ENCODE results near the gene COL1A2. TPM values are rescaled to one million over a fixed set of nuclear protein-coding genes. Genes with fewer than 3 reads are reported as not detected.

Gene COL1A2
- total RNA-seq, 1 experiment from 2014 or later = 3.0 TPM

- Histone ChIP-seq H4K20me1 (ENCODE audit: insufficient read depth) (no peaks in the 10 kb centered on the region), H3K9me2 (ENCODE audit: insufficient read depth) (no peaks in the 10 kb centered on the region), H3K27ac (ENCODE audit: low read depth, low read length) (no peak overlapping the region), H3K9me3 (ENCODE audit: control insufficient read depth in 1 of 2, insufficient read depth in 1 of 2, low read depth in 1 of 2, low read length in 2 of 2) (no peaks in the 10 kb centered on the region), H3K79me2 (ENCODE audit: insufficient read depth, low read length) (no peaks in the 10 kb centered on the region), H3K4me2 (ENCODE audit: low read length) (no peak overlapping the region), H2AFZ (ENCODE audit: low read depth, low read length, poor library complexity, severe bottlenecking) (peak overlapping the region; percentile 91), H3K36me3 (ENCODE audit: control insufficient read depth in 1 of 2, insufficient read depth in 2 of 2, low read length in 2 of 2) (no peaks in the 10 kb centered on the region), H3K9ac (ENCODE audit: low read length) (no peak overlapping the region), H3K27me3 (ENCODE audit: insufficient read depth, low read length) (no peaks in the 10 kb centered on the region), H3K4me3 (replicated peaks in 1 of 2; ENCODE audit: low read depth in 1 of 2, low read length in 2 of 2) (no peak overlapping the region), H3K4me1 (ENCODE audit: control insufficient read depth in 1 of 2, insufficient read depth in 2 of 2, low read length in 2 of 2) (no peaks in the 10 kb centered on the region)
- intact Hi-C loops (cut with micrococcal nuclease) = loop anchor here (5.0 kb wide), 2 partner anchors 600 to 1155 kb away; no protein-coding TSS in a partner anchor
- DNase-seq (ENCODE audit: low read depth, low spot score) = no peak
- BruUV-seq (replicated peaks) = no TSS peak
- TF ChIP-seq ZFX (IDR thresholded peaks at IDR 0.05) = no peak
- TF ChIP-seq ZBTB33 (IDR thresholded peaks at IDR 0.05; ENCODE audit: extremely low read depth, insufficient replicate concordance, low read length) = no peak
- TF ChIP-seq RAD21 (IDR thresholded peaks at IDR 0.05; ENCODE audit: low read depth) = no peak
- no peak for TF ChIP-seq SP1 (IDR thresholded peaks at IDR 0.05; ENCODE audit: low read depth)
- no peak for TF ChIP-seq CBX3 (IDR thresholded peaks at IDR 0.05; ENCODE audit: low read depth)
- TF ChIP-seq, protein P1, sequence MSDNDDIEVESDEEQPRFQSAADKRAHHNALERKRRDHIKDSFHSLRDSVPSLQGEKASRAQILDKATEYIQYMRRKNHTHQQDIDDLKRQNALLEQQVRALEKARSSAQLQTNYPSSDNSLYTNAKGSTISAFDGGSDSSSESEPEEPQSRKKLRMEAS (IDR thresholded peaks at IDR 0.05) = no peak
- TF ChIP-seq ZNF274 (IDR thresholded peaks at IDR 0.05; ENCODE audit: low read depth, low read length) = no peak
- no peak for TF ChIP-seq POLR2AphosphoS5 (IDR thresholded peaks at IDR 0.05; ENCODE audit: low read depth, low read length)
- TF ChIP-seq CEBPB (IDR thresholded peaks at IDR 0.05; ENCODE audit: low read depth) = no peak
- TF ChIP-seq TCF7L2 (IDR thresholded peaks at IDR 0.05; ENCODE audit: borderline replicate concordance, extremely low read depth, insufficient read depth, insufficient read length) = no peak
- TF ChIP-seq ATF3 (IDR thresholded peaks at IDR 0.05) = no peak
- TF ChIP-seq, protein P2, sequence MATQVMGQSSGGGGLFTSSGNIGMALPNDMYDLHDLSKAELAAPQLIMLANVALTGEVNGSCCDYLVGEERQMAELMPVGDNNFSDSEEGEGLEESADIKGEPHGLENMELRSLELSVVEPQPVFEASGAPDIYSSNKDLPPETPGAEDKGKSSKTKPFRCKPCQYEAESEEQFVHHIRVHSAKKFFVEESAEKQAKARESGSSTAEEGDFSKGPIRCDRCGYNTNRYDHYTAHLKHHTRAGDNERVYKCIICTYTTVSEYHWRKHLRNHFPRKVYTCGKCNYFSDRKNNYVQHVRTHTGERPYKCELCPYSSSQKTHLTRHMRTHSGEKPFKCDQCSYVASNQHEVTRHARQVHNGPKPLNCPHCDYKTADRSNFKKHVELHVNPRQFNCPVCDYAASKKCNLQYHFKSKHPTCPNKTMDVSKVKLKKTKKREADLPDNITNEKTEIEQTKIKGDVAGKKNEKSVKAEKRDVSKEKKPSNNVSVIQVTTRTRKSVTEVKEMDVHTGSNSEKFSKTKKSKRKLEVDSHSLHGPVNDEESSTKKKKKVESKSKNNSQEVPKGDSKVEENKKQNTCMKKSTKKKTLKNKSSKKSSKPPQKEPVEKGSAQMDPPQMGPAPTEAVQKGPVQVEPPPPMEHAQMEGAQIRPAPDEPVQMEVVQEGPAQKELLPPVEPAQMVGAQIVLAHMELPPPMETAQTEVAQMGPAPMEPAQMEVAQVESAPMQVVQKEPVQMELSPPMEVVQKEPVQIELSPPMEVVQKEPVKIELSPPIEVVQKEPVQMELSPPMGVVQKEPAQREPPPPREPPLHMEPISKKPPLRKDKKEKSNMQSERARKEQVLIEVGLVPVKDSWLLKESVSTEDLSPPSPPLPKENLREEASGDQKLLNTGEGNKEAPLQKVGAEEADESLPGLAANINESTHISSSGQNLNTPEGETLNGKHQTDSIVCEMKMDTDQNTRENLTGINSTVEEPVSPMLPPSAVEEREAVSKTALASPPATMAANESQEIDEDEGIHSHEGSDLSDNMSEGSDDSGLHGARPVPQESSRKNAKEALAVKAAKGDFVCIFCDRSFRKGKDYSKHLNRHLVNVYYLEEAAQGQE (IDR thresholded peaks at IDR 0.05; ENCODE audit: low read depth) = no peak
- no peak for TF ChIP-seq POLR2A (IDR thresholded peaks at IDR 0.05; ENCODE audit: borderline replicate concordance, extremely low read depth, insufficient read depth, insufficient read length)
- TF ChIP-seq SRF (IDR thresholded peaks at IDR 0.05; ENCODE audit: low read depth) = no peak
- no peak for TF ChIP-seq ELF1 (IDR thresholded peaks at IDR 0.05; ENCODE audit: borderline replicate concordance, low read depth)
- no peak for TF ChIP-seq CTCF (IDR thresholded peaks at IDR 0.05 in 2 of 3, conservative IDR thresholded peaks at IDR 0.05 in 1 of 3; ENCODE audit: borderline replicate concordance in 1 of 3, insufficient read depth in 1 of 3, low read depth in 2 of 3, low read length in 2 of 3)
- TF ChIP-seq EZH2 (IDR thresholded peaks at IDR 0.05) = no peak
- no peak for TF ChIP-seq JUND (IDR thresholded peaks at IDR 0.05)
- ChIA-PET RAD21 (ENCODE audit: low non-redundant PET in 1 of 2, low total read pairs in 2 of 2, uncharacterized antibody in 2 of 2, unreplicated experiment in 2 of 2) (no interaction called here), POLR2A (no interaction called here), CTCF (interaction anchor here (1.4 to 2.1 kb wide), 3 partner anchors 102 to 849 kb away, joined by 3 to 9 read pairs (median 3); no protein-coding TSS in a partner anchor)
- ATAC-seq = no peak
These were observed 3.0 kb downstream of the COL1A2 start for GRCh38 chr7:94397722-94398121.

All from HCT116 (cell line).